Large intestine (tissue), 12 donors: Measurements from ENCODE around the gene B3GLCT. TPM values are rescaled to one million over a fixed set of nuclear protein-coding genes. Genes with fewer than 3 reads are reported as not detected.

Experiments used
- DNase-seq, 2 donors: peaks; one replicate each; pipeline versions ENCODE4 v3.0.0 to v3.0.0-alpha.2; 2013
- H3K27ac ChIP-seq: one replicate; pipeline ENCODE4 v1.5.1; 2013; ENCODE audit warnings: low read length
- H3K27me3 ChIP-seq: 2 replicates; pipeline ENCODE4 v1.6.1; 2013; ENCODE audit warnings: low read length; ENCODE audit not compliant: control insufficient read depth, insufficient read depth
- H3K36me3 ChIP-seq: 2 replicates; pipeline ENCODE4 v1.6.1; 2013; ENCODE audit warnings: low read length; ENCODE audit not compliant: control insufficient read depth, insufficient read depth
- H3K4me1 ChIP-seq: one replicate; pipeline ENCODE4 v1.6.1; 2013; ENCODE audit warnings: low read length; ENCODE audit not compliant: control insufficient read depth, insufficient read depth
- H3K4me3 ChIP-seq: one replicate; pipeline ENCODE4 v1.5.1; 2013; ENCODE audit warnings: low read length
- H3K9me3 ChIP-seq: one replicate; pipeline ENCODE4 v1.6.1; 2013; ENCODE audit warnings: mild to moderate bottlenecking, low read depth, low read length, moderate library complexity; ENCODE audit not compliant: control insufficient read depth
- WGBS: methylation state at CpG from one replicate; pipeline ENCODE4 v1.1.5; 2013; ENCODE audit warnings: low lambda C conversion rate; ENCODE audit not compliant: insufficient coverage; 5-methylcytosine and 5-hydroxymethylcytosine counted together
- long read RNA-seq, 11 donors: transcript quantifications; one replicate each; lab custom pipeline, GENCODE V29; 2026
- polyA plus RNA-seq: library from polyadenylated mRNA; unstranded; fragments of 120-200 nt; gene quantifications from one replicate; pipeline ENCODE4 v1.2.1, GENCODE V29; 2013

Gene B3GLCT
- polyA plus RNA-seq, result 5.8 TPM
- long read RNA-seq, donor 1, full-length matches to known transcripts, result 4 of 4 reads
- long read RNA-seq, donor 1, partial matches to known transcripts, result 0 of 4 reads
- long read RNA-seq, donor 1, other reads (novel, unspliced or antisense), result 0 of 4 reads
- long read RNA-seq, donor 2, full-length matches to known transcripts, result 3 of 3 reads
- long read RNA-seq, donor 2, partial matches to known transcripts, result 0 of 3 reads
- long read RNA-seq, donor 2, other reads (novel, unspliced or antisense), result 0 of 3 reads
- long read RNA-seq, donor 3, result 0 reads
- long read RNA-seq, donor 4, full-length matches to known transcripts, result 2 of 2 reads
- long read RNA-seq, donor 4, partial matches to known transcripts, result 0 of 2 reads
- long read RNA-seq, donor 4, other reads (novel, unspliced or antisense), result 0 of 2 reads
- long read RNA-seq, donor 5, result 0 reads
- long read RNA-seq, donor 6, full-length matches to known transcripts, result 3 of 3 reads
- long read RNA-seq, donor 6, partial matches to known transcripts, result 0 of 3 reads
- long read RNA-seq, donor 6, other reads (novel, unspliced or antisense), result 0 of 3 reads
- long read RNA-seq, donor 7, result 0 reads
- long read RNA-seq, donor 8, full-length matches to known transcripts, result 1 of 1 reads
- long read RNA-seq, donor 8, partial matches to known transcripts, result 0 of 1 reads
- long read RNA-seq, donor 8, other reads (novel, unspliced or antisense), result 0 of 1 reads
- long read RNA-seq, donor 9, result 0 reads
- long read RNA-seq, donor 10, full-length matches to known transcripts, result 4 of 4 reads
- long read RNA-seq, donor 10, partial matches to known transcripts, result 0 of 4 reads
- long read RNA-seq, donor 10, other reads (novel, unspliced or antisense), result 0 of 4 reads
- long read RNA-seq, donor 11, full-length matches to known transcripts, result 3 of 3 reads
- long read RNA-seq, donor 11, partial matches to known transcripts, result 0 of 3 reads
- long read RNA-seq, donor 11, other reads (novel, unspliced or antisense), result 0 of 3 reads

DNA sequence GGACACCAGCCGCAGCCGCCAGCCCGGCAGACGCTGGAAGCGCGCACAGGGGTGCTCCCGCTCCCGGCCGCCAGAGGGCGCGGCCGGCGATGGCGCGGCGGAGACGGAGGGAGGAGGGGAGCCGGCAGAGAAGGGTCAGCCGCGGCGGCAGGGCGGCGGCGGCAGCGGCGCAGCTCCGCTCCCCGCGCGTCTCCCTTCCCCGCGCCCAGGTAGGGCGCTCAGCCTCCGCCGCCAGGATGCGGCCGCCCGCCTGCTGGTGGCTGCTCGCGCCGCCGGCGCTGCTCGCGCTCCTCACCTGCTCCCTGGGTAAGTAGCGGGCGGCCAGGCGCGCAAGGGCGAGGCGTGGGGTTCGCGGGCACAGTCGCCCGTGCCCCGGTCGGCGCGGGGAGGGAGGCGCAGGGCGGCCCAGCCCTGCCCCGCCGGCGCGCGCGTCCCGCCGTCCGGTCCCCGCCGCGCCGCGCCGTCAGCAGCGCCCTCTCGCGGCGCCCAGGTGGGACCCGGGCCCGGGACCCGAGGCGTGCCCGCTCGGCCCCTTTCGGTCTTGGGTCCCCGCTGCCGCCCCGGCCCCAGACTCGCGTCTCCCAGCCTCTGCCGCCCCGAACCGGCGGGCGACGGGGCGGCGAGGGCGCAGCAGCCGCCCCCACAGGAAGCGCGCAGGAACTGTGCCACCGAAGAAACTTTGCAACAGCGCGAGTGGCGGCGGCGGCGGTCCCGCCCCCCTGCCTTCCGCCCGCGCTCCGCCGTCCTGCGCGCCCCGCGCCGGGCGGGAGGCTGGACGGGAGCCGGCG is at the start of gene B3GLCT:
TSS of gene B3GLCT (plus strand) at position 127 of the 788 bp plus-strand sequence. CDS start at position 237, 110 bp downstream.
- no peaks in the 10 kb centered on the region for H3K9me3 ChIP-seq
- WGBS, result no CpG with 5 or more reads among the region's 126 CpGs
- peak within 1 kb of the TSS; percentile 79 for H3K27ac ChIP-seq
- peaks cover 16% of the 10 kb centered on the region for H3K4me1 ChIP-seq
- no peaks in the 10 kb centered on the region for H3K27me3 ChIP-seq
- no peaks in the 10 kb centered on the region for H3K36me3 ChIP-seq
- peak within 1 kb of the TSS; percentile 57 for H3K4me3 ChIP-seq
- peak; percentile 74 to 85 for DNase-seq

DNA sequence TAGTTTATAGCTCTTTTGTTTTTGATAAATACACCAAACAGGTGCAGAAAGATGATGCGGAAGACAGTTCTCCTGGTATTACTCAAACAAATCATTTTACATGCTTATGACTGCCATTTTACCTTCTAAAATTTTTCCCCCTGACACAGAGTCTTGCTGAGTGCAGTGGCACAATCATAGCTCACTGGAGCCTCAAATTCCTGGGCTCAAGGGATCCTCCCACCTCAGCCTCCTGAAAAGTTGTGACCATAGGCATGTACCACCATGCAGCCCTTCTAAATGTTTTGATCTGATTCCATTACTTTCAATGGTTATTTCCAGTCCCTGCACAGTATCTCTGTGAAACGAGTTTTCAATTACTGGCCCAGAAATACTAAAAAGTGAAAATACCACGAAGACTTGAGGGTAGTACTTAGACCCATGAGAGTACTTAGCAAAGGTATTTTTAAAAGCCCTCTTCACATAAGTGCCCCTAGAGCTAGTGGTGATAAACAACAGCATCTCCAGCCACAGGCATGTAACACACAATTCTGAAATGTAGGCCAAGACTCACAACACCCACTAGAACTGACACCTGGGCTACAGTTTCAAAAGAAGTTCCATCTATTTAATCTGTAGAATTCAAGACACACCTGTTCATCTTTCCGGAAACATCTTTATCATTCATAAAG is 49.3 kb upstream of the B3GLCT start:
- 100% methylated on average over 1 of the region's 4 CpGs for WGBS
- H3K27ac ChIP-seq, result no peak overlapping the region
- H3K4me3 ChIP-seq, result no peak overlapping the region
- H3K36me3 ChIP-seq, result peaks cover 57% of the 10 kb centered on the region
- H3K27me3 ChIP-seq, result no peaks in the 10 kb centered on the region
- no peaks in the 10 kb centered on the region for H3K4me1 ChIP-seq
- DNase-seq, result no peak
- H3K9me3 ChIP-seq, result no peaks in the 10 kb centered on the region

DNA sequence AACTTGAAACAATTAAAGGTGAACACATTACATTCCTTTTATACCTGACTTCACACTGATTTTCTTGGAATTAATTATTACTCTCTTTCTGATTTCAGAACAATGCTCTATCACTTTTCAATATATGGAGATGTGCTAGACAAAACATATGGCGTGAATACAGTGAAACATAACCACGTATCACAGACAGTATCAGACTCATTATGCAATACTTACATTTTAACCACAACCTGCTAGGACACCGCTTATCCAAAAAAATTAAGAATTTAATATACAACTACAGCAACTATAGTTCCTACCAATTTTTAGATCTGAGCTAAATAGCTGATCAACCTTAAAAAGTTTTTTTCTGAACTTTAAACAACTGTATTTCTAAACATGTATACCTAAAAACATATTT is 47.9 kb upstream of the B3GLCT start:
- no peak for DNase-seq
- Histone ChIP-seq H3K27ac (no peak overlapping the region), H3K36me3 (peaks cover 54% of the 10 kb centered on the region), H3K9me3 (no peaks in the 10 kb centered on the region), H3K4me3 (no peak overlapping the region), H3K27me3 (no peaks in the 10 kb centered on the region), H3K4me1 (no peaks in the 10 kb centered on the region)
- WGBS, result 100% methylated on average over 3 of the region's 3 CpGs

DNA sequence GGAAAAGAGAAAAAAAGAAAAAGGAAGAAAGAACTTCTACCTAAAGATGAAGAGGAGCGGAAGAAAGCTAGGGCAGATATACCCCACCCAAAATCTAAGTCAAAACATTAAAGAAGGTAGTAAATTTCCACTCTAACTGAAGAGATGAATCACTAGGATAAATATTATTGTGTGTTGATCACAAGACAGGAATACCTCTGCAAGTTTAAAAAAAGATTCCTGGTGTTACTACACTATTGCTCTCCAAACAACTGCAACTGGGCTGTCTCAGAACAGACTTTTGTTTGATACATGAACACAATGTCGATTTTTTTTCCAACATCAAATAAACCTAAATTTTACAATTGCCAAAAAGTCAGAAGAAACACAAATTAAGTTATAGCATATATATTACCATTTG is 44.8 kb upstream of the B3GLCT start:
- DNase-seq, result no peak
- H3K27ac ChIP-seq, result no peak overlapping the region
- H3K27me3 ChIP-seq, result no peaks in the 10 kb centered on the region
- H3K36me3 ChIP-seq, result peaks cover 36% of the 10 kb centered on the region
- no peaks in the 10 kb centered on the region for H3K4me1 ChIP-seq
- H3K9me3 ChIP-seq, result no peaks in the 10 kb centered on the region
- no peak overlapping the region for H3K4me3 ChIP-seq
- WGBS, result 100% methylated on average over 2 of the region's 2 CpGs

DNA sequence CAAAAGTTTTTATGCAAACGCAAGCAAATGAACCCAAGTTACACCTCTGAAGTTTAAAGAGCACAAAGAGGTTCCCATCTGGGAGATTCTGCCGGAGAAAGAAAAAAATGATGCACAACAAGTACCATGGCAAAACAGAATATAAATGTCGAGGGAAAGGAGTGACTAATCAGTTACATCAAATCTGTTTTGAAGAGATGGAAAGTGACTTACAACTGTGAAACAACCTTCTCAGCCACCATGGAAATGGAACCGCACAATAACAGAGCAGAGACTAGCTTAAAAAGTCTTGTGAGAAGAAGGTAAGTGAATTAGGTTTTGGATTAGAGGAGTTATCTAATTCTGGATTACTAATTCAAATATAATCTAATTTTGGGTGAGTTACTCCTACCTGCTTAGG is 40.5 kb upstream of the B3GLCT start:
- no peak for DNase-seq
- Histone ChIP-seq H3K27me3 (no peaks in the 10 kb centered on the region), H3K27ac (no peak overlapping the region), H3K36me3 (peaks cover 10% of the 10 kb centered on the region), H3K4me1 (peaks cover 2% of the 10 kb centered on the region), H3K4me3 (no peak overlapping the region), H3K9me3 (no peaks in the 10 kb centered on the region)
- WGBS, result 88% methylated on average over 3 of the region's 4 CpGs

DNA sequence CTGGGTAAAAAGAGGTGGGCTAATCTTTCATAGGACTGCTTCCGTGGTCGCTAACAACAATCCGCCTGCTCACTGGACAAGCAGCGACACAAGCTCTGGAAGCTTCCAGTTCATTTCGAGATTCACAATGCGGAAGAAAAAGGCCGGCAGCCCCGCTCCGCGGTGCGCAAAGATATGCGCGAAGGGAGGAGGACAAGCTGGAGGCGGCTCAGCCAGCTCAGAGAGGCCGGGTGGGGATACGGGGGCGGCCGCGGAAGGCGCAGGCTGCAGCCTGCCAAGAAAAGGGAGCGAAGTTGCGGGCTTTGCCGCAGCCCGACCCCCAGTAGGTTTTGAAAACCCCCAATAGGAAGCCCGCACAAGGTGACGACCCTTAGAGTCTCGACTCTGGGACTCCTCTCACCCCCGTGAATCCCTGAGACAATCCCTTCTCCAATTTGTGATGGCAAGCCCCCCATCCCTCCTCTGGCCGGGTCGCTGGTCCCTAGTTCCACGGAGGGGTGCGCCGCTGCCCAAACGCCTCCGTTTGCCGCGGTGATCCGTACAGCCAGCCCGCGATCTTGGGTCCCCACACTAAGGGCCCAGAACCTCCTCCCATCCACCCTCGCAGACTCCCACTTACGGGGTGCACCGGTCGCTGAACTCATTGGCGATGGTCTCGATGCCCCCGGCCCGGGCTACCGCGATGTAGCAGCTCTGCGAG is 38.8 kb upstream of the B3GLCT start:
- peak overlapping the region; percentile 91 for H3K4me3 ChIP-seq
- H3K4me1 ChIP-seq, result peaks cover 2% of the 10 kb centered on the region
- no peaks in the 10 kb centered on the region for H3K27me3 ChIP-seq
- DNase-seq, result peak; percentile 58 to 78
- H3K36me3 ChIP-seq, result peaks cover 3% of the 10 kb centered on the region
- WGBS, result no CpG with 5 or more reads among the region's 51 CpGs
- no peaks in the 10 kb centered on the region for H3K9me3 ChIP-seq
- peak overlapping the region; percentile 84 for H3K27ac ChIP-seq

DNA sequence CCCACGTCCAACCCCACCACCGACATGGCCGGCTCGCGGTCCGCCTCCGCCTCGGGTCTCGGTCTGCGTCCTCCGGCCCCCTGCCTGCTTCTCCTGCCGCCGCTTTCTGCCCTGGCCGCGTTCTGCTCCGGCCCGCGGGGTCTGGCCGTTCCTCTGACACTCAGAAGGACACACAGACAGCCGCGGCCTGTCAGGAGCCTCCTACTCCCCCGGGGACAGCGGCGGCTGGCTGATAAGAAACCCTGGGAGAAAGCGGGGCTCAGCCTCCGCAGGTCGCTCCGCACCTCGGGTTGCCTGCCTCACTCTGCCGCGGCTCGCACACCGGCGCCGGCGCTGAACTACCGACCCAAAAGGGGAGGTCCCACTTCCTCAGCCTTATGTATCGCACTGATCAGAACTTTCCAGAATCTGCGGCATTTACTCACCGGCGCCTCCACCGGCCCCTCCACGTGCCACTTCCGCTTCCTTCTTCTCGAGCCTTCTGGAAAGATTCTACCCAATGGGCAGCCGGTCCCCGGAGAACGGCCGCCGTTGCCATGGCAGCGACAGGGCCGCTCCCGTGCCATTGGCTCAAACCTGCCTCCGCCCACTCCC is 38.1 kb upstream of the B3GLCT start, which contains the start of gene HSPH1:
TSS of gene HSPH1 (minus strand) at position 348 of the 594 bp plus-strand sequence. CDS start at position 26, 322 bp downstream.
- peak within 1 kb of the TSS; percentile 84 for H3K27ac ChIP-seq
- peak within 1 kb of the TSS; percentile 91 for H3K4me3 ChIP-seq
- WGBS, result no CpG with 5 or more reads among the region's 54 CpGs
- no peaks in the 10 kb centered on the region for H3K27me3 ChIP-seq
- peak; percentile 98 to 99 for DNase-seq
- peaks cover 1% of the 10 kb centered on the region for H3K36me3 ChIP-seq
- no peaks in the 10 kb centered on the region for H3K9me3 ChIP-seq
- peaks cover 2% of the 10 kb centered on the region for H3K4me1 ChIP-seq

DNA sequence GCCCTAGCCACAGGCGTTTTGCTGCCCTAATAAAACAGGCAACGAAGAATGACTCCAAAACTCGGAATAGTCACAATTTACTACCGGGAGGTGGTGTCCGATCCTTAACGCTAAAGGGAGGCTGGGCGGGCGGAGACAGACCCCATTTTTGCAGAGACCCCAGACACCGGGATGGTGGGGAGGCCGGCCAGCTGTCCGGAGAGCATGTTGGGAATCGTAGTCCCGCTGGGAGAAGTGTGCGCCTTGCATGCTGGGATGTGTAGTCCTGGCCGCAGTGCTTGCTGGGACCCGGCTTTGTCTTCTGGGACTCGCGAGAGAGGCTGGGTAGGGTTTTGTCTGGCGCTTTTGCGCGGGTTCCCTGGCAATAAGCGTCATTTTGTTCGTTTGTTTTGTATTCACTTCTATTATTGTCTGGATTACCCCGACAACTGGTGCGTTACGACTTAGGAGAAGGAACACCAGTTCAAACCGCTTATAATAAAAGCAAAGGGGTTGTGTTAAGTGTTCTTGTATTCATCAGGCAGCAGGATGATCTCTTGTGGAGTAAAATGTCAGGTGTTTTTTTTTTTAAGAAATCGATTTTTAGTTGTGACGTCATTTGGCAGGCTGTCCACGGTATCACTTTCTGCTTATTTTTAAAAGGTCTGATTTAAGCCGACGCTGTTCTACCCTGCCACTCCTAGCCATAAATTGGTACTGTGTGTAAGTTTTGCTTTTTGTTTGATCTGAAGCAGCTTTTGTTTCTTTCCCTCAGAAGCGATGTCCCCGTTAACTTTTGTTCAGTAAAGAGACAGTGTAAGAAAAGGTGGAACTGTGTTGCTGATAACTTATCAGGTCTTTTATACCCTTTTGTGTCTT is 37.4 kb upstream of the B3GLCT start:
- DNase-seq, result peak; percentile 97 to 98
- Histone ChIP-seq H3K9me3 (no peaks in the 10 kb centered on the region), H3K36me3 (no peaks in the 10 kb centered on the region), H3K27ac (peak overlapping the region; percentile 83), H3K4me3 (peak overlapping the region; percentile 91), H3K4me1 (peaks cover 2% of the 10 kb centered on the region), H3K27me3 (no peaks in the 10 kb centered on the region)
- whole genome bisulfite sequencing, result 0% methylated on average over 2 of the region's 34 CpGs
